ENCODE measurements around the gene PPP1R26.

DNA sequence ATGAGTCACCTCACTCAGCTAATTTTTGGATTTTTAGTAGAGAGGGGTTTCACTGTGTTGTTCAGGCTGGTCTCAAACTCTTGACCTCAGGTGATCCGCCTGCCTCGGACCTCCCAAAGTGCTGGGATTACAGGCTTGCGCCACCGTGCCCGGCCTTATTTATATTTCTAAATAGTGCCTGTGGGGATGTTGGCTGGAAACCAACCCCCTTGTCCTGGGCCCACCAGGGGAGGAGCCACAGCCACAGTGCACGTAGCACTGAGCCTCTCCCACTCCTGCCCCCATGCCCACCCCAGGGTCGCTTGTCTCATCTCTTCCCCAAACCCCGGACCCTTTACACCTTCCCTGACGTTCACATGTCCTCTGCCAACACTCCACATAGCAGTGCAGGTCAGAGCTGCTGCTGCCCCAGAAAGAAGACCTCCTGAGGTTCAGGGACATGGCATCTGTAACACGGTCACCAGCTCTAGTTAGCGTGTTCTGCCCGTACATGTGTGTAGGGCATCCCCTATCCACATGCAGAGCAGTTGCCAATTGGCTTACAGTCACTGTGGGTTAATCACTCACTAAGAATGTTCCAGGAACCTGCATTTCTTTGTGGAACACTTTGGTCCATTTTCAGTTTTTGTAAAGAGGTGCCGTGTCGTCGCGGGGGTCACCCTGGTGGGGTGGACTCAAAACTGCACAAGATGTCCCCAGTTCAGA lies 10.7 kb downstream of the PPP1R26 start:
- no peak for TF ChIP-seq EZH2 (IDR thresholded peaks at IDR 0.05; ENCODE audit: low read depth, low read length, severe bottlenecking)
- no peak for TF ChIP-seq HDAC6 (IDR thresholded peaks at IDR 0.05; ENCODE audit: low read depth, low read length)
- no peak for TF ChIP-seq TAF1 (IDR thresholded peaks at IDR 0.05; ENCODE audit: low read depth, low read length)
- TF ChIP-seq, protein P1, sequence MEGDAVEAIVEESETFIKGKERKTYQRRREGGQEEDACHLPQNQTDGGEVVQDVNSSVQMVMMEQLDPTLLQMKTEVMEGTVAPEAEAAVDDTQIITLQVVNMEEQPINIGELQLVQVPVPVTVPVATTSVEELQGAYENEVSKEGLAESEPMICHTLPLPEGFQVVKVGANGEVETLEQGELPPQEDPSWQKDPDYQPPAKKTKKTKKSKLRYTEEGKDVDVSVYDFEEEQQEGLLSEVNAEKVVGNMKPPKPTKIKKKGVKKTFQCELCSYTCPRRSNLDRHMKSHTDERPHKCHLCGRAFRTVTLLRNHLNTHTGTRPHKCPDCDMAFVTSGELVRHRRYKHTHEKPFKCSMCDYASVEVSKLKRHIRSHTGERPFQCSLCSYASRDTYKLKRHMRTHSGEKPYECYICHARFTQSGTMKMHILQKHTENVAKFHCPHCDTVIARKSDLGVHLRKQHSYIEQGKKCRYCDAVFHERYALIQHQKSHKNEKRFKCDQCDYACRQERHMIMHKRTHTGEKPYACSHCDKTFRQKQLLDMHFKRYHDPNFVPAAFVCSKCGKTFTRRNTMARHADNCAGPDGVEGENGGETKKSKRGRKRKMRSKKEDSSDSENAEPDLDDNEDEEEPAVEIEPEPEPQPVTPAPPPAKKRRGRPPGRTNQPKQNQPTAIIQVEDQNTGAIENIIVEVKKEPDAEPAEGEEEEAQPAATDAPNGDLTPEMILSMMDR (IDR thresholded peaks at IDR 0.05; ENCODE audit: control extremely low read depth in 1 of 3, insufficient read depth in 1 of 3, low read depth in 1 of 3, low read length in 3 of 3) = no peak
- TF ChIP-seq RXRA (IDR thresholded peaks at IDR 0.05; ENCODE audit: insufficient read depth, low read depth, low read length) = no peak
- no peak for TF ChIP-seq SIX5 (IDR thresholded peaks at IDR 0.05; ENCODE audit: low read depth, low read length)
- TF ChIP-seq CEBPB (IDR thresholded peaks at IDR 0.05; ENCODE audit: low read depth, low read length) = no peak
- TF ChIP-seq POLR2A (IDR thresholded peaks at IDR 0.05; ENCODE audit: control extremely low read depth in 1 of 2, low read depth in 2 of 2, low read length in 2 of 2) = no peak
- no peak for TF ChIP-seq CREB1 (IDR thresholded peaks at IDR 0.05)
- TF ChIP-seq EGR1 (IDR thresholded peaks at IDR 0.05; ENCODE audit: borderline replicate concordance, low read depth, low read length) = no peak
- TF ChIP-seq EP300 (IDR thresholded peaks at IDR 0.05; ENCODE audit: borderline replicate concordance in 1 of 2, low read depth in 2 of 2, low read length in 2 of 2) = no peak
- TF ChIP-seq RAD21 (IDR thresholded peaks at IDR 0.05 in 1 of 2, conservative IDR thresholded peaks at IDR 0.05 in 1 of 2; ENCODE audit: low read depth in 2 of 2, low read length in 2 of 2) = no peak
- TF ChIP-seq POLR2AphosphoS5 (IDR thresholded peaks at IDR 0.05; ENCODE audit: low read depth, low read length) = no peak
- TF ChIP-seq JUND (IDR thresholded peaks at IDR 0.05; ENCODE audit: low read length) = no peak
